H1 (cell line): ENCODE measurements around the gene THADA.

Source experiments
- CREB1 ChIP-seq: IDR thresholded peaks from 2 replicates; pipeline ENCODE4 v1.6.1; 2012; ENCODE audit warnings: inconsistent platforms
- CTCF ChIP-seq, 3 experiments: IDR thresholded peaks; 1 replicate in 2 of 3; 2 replicates in 1 of 3; pipeline versions ENCODE4 v1.5.1 to v1.6.1; 2011; ENCODE audit warnings: low read length in 3 of 3, mild to moderate bottlenecking in 3 of 3, inconsistent platforms in 2 of 3, low read depth in 1 of 3, moderate library complexity in 1 of 3; ENCODE audit not compliant: insufficient read depth in 1 of 3; ENCODE audit errors: control extremely low read depth in 1 of 3
- EP300 ChIP-seq, 2 experiments: IDR thresholded peaks; 1 replicate in 1 of 2; 2 replicates in 1 of 2; pipeline ENCODE4 v1.6.1; 2011 to 2012; ENCODE audit warnings: low read depth in 2 of 2, low read length in 2 of 2, mild to moderate bottlenecking in 2 of 2, borderline replicate concordance in 1 of 2, inconsistent platforms in 1 of 2, moderate library complexity in 1 of 2
- HDAC2 ChIP-seq, 2 experiments: fragments of 300-600 bp in 1 of 2; sonication (generic) in 1 of 2; IDR thresholded peaks; 2 replicates each; pipeline ENCODE4 v1.6.1; 2011 to 2012; ENCODE audit warnings: low read depth in 2 of 2, low read length in 2 of 2, mild to moderate bottlenecking in 2 of 2, moderate library complexity in 2 of 2, borderline replicate concordance in 1 of 2, inconsistent platforms in 1 of 2
- MAFK ChIP-seq: IDR thresholded peaks from 2 replicates; pipeline ENCODE4 v1.6.1; 2012; ENCODE audit warnings: low read depth, mild to moderate bottlenecking, improper control_type of control experiment, low read length
- POLR2A ChIP-seq, 2 experiments: IDR thresholded peaks; 1 replicate in 1 of 2; 2 replicates in 1 of 2; pipeline ENCODE4 v1.6.1; 2011; ENCODE audit warnings: low read depth in 2 of 2, low read length in 2 of 2, mild to moderate bottlenecking in 2 of 2; ENCODE audit errors: control extremely low read depth in 1 of 2
- ZNF274 ChIP-seq: IDR thresholded peaks from 2 replicates; pipeline ENCODE4 v1.7.0; 2012; ENCODE audit warnings: low read length, borderline replicate concordance; ENCODE audit errors: extremely low read depth

- TF ChIP-seq CTCF (IDR thresholded peaks at IDR 0.05; ENCODE audit: control extremely low read depth in 1 of 3, insufficient read depth in 1 of 3, low read depth in 1 of 3, low read length in 3 of 3) (peak in 1 of 3 experiments; percentile 7; a peak in 1 of 4 replicates), MAFK (no peak), CREB1 (no peak), ZNF274 (no peak), HDAC2 (IDR thresholded peaks at IDR 0.05; ENCODE audit: borderline replicate concordance in 1 of 2, low read depth in 2 of 2, low read length in 2 of 2) (no peak), POLR2A (IDR thresholded peaks at IDR 0.05; ENCODE audit: control extremely low read depth in 1 of 2, low read depth in 2 of 2, low read length in 2 of 2) (no peak), EP300 (IDR thresholded peaks at IDR 0.05; ENCODE audit: borderline replicate concordance in 1 of 2, low read depth in 2 of 2, low read length in 2 of 2) (no peak)
Observed at GRCh38 chr2:43372416-43373081, 223.3 kb downstream of the THADA start.
